Astrocyte of the spinal cord (primary cell): ENCODE results near the gene DDX54.
A peak's percentile ranks its signal among the peaks of the same experiment; 100 is the strongest.

Experiments
- DNase-seq: peaks from one replicate; pipeline ENCODE4 v3.0.0; 2011; ENCODE audit warnings: low read depth, low spot score
- H3K4me3 ChIP-seq: 2 replicates; pipeline ENCODE4 v1.5.1; 2011; ENCODE audit warnings: low read depth, mild to moderate bottlenecking, low read length, moderate library complexity
- CTCF ChIP-seq: IDR thresholded peaks from 2 replicates; pipeline ENCODE4 v1.5.1; 2012; ENCODE audit warnings: low read depth, mild to moderate bottlenecking, low read length, inconsistent platforms
- in situ Hi-C: cut with HindIII; loops from 2 replicates; pipeline ENCODE4 v1.10.0; 2017; ENCODE audit warnings: low sequenced_read_pairs

Gene DDX54

GRCh38 chr12:113189361-113189760 lies 4.1 kb upstream of the DDX54 start:
- H3K4me3 ChIP-seq = no peak overlapping the region
- in situ Hi-C loops = no loop called here
- no peak for TF ChIP-seq CTCF
- no peak for DNase-seq

GRCh38 chr12:113186666-113187325 lies 1.5 kb upstream of the DDX54 start:
- H3K4me3 ChIP-seq = peak overlapping the region; percentile 4
- no peak for TF ChIP-seq CTCF
- no peak for DNase-seq
- in situ Hi-C loops = no loop called here

- in situ Hi-C loops = no loop called here
- TF ChIP-seq CTCF = no peak
- H3K4me3 ChIP-seq = peak overlapping the region; percentile 86
- peak; percentile 37 for DNase-seq
Measured at GRCh38 chr12:113186033-113186365, 721 bp upstream of the DDX54 start.

- peak; percentile 92 for DNase-seq
- TF ChIP-seq CTCF = no peak
- in situ Hi-C loops = no loop called here
Measured at GRCh38 chr12:113184900-113185179, 438 bp downstream of the DDX54 start.

GRCh38 chr12:113184098-113184899 lies 979 bp downstream of the DDX54 start:
- no peak for DNase-seq
- peak overlapping the region; percentile 86 for H3K4me3 ChIP-seq
- no peak for TF ChIP-seq CTCF
- in situ Hi-C loops = no loop called here

More at GRCh38 chr12:113184900-113185179, 438 bp downstream of the DDX54 start:
- peak overlapping the region; percentile 86 for H3K4me3 ChIP-seq

- H3K4me3 ChIP-seq = no peak overlapping the region
- no peak for TF ChIP-seq CTCF
- no peak for DNase-seq
- in situ Hi-C loops = no loop called here
Measured at GRCh38 chr12:113183030-113183589, 2.2 kb downstream of the DDX54 start.
